IMR-90 (cell line): ENCODE measurements around the gene MCF2L.

Experiments used
- CEBPB ChIP-seq: IDR thresholded peaks from 2 replicates; pipeline ENCODE4 v1.6.1; 2012; ENCODE audit warnings: low read depth, low read length, improper control_type of control experiment
- POLR2A ChIP-seq: IDR thresholded peaks from 2 replicates; pipeline ENCODE4 v1.6.1; 2012; ENCODE audit warnings: mild to moderate bottlenecking, low read depth, low read length
- RAD21 ChIP-seq: IDR thresholded peaks from 2 replicates; pipeline ENCODE4 v1.6.1; 2012; ENCODE audit warnings: low read length, improper control_type of control experiment
- RFX5 ChIP-seq: IDR thresholded peaks from 2 replicates; pipeline ENCODE4 v1.8.0; 2012; ENCODE audit warnings: low read depth, mild to moderate bottlenecking, low read length, moderate library complexity
- TF ChIP-seq, protein P1 (sequence below): conservative IDR thresholded peaks from 2 replicates; pipeline ENCODE4 v1.5.1; 2012; ENCODE audit warnings: mild to moderate bottlenecking, low read depth, low read length, improper control_type of control experiment

DNA sequence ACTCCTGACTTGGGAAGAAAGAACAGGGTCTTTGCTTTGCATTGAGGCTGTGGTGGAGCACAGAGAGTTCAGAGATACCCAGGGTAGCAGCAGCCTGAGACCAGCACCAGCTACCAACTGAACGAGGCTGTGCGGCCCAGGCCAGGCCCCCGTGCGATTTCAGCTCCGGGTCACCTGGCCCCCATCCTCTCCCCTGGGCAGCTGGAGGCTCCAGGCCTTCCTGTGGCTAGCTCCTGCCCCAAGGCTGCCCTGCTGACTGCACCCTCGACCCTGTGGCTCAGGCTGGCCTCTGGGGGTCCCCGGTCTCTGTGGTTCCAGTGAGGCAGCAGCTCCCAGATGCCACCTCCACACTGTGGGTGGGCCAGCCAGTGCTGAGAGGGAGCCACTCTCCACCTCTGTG lies 52.8 kb downstream of the MCF2L start:
- TF ChIP-seq, protein P1, sequence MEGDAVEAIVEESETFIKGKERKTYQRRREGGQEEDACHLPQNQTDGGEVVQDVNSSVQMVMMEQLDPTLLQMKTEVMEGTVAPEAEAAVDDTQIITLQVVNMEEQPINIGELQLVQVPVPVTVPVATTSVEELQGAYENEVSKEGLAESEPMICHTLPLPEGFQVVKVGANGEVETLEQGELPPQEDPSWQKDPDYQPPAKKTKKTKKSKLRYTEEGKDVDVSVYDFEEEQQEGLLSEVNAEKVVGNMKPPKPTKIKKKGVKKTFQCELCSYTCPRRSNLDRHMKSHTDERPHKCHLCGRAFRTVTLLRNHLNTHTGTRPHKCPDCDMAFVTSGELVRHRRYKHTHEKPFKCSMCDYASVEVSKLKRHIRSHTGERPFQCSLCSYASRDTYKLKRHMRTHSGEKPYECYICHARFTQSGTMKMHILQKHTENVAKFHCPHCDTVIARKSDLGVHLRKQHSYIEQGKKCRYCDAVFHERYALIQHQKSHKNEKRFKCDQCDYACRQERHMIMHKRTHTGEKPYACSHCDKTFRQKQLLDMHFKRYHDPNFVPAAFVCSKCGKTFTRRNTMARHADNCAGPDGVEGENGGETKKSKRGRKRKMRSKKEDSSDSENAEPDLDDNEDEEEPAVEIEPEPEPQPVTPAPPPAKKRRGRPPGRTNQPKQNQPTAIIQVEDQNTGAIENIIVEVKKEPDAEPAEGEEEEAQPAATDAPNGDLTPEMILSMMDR, result no peak
- no peak for TF ChIP-seq CEBPB
- no peak for TF ChIP-seq POLR2A
- TF ChIP-seq RAD21, result no peak
- no peak for TF ChIP-seq RFX5
